ENCODE data around the gene FBXL20.

FBXL20 gene

GRCh38 chr17:39225308-39225958, 176.0 kb downstream of the FBXL20 start, which contains the start of gene STAC2:
STAC2 (minus strand) TSS chr17:39225945; CDS start chr17:39225502, 443 bp downstream.
- DNase-seq (ENCODE audit: low spot score) = no peak

GRCh38 chr17:39224778-39225307, 176.6 kb downstream of the FBXL20 start:
- DNase-seq (ENCODE audit: low spot score) = peak; percentile 77

GRCh38 chr17:39223907-39224777, 177.3 kb downstream of the FBXL20 start:
- DNase-seq (ENCODE audit: low spot score) = no peak

- no peak for DNase-seq (ENCODE audit: low spot score)
Measured at GRCh38 chr17:39222866-39223834, 178.3 kb downstream of the FBXL20 start.

- no peak for DNase-seq (ENCODE audit: low spot score)
Measured at GRCh38 chr17:39222151-39222550, 179.3 kb downstream of the FBXL20 start.

- no peak for DNase-seq (ENCODE audit: low spot score)
Measured at GRCh38 chr17:39221572-39221971, 179.9 kb downstream of the FBXL20 start.

- DNase-seq (ENCODE audit: low spot score) = no peak
Measured at GRCh38 chr17:39219647-39220154, 181.7 kb downstream of the FBXL20 start.

GRCh38 chr17:39218906-39219305, 182.5 kb downstream of the FBXL20 start:
- DNase-seq (ENCODE audit: low spot score) = no peak

- DNase-seq (ENCODE audit: low spot score) = no peak
Measured at GRCh38 chr17:39217734-39218369, 183.6 kb downstream of the FBXL20 start.

GRCh38 chr17:39213852-39214251, 187.6 kb downstream of the FBXL20 start:
- no peak for DNase-seq (ENCODE audit: low spot score)

- DNase-seq (ENCODE audit: low spot score) = no peak
Measured at GRCh38 chr17:39212841-39213480, 188.5 kb downstream of the FBXL20 start.

- DNase-seq (ENCODE audit: low spot score) = no peak
Measured at GRCh38 chr17:39212195-39212810, 189.1 kb downstream of the FBXL20 start.

- DNase-seq (ENCODE audit: low spot score) = no peak
Measured at GRCh38 chr17:39210093-39210434, 191.4 kb downstream of the FBXL20 start.

- no peak for DNase-seq (ENCODE audit: low spot score)
Measured at GRCh38 chr17:39209317-39210092, 191.9 kb downstream of the FBXL20 start.

GRCh38 chr17:39208893-39209292, 192.5 kb downstream of the FBXL20 start:
- DNase-seq (ENCODE audit: low spot score) = peak; percentile 85

GRCh38 chr17:39208136-39208535, 193.3 kb downstream of the FBXL20 start:
- DNase-seq (ENCODE audit: low spot score) = no peak

- no peak for DNase-seq (ENCODE audit: low spot score)
Measured at GRCh38 chr17:39205112-39205526, 196.3 kb downstream of the FBXL20 start.

- no peak for DNase-seq (ENCODE audit: low spot score)
Measured at GRCh38 chr17:39204245-39204644, 197.2 kb downstream of the FBXL20 start.
